Measurements from ENCODE around the gene BANP.
"Not testable (repeated sequence)": the region's sequence is repeated elsewhere in the genome, so short reads cannot be mapped to it uniquely, and the experiment has no call there.

BANP gene

DNA sequence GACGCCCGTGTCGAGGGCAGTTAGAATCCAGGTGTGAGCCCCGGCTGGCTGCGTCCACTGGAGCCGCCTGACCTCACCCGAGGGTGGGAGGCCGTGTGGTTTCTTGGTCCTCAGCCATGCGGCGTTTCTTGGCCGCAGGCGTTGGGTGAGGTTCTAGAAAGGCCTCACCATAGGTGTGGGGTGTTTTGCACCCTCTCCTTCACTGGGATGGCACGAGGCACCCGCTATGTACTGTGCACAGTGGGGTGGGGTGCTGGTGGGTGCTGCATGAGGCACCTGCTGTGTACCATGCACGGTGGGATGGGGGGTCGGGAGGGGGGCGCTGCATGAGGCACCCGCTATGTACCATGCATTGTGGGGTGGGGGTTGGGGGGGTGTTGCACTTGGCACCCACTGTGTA, 169.6 kb downstream of the BANP start:
- H3K4me1 ChIP-seq (ENCODE audit: insufficient read depth, poor library complexity, severe bottlenecking): peaks cover 13% of the 10 kb centered on the region
- TF ChIP-seq CTCF (IDR thresholded peaks at IDR 0.05; ENCODE audit: poor library complexity, severe bottlenecking): no peak
- H3K36me3 ChIP-seq (ENCODE audit: low read depth): no peaks in the 10 kb centered on the region
- H3K9me3 ChIP-seq (ENCODE audit: severe bottlenecking): no peaks in the 10 kb centered on the region
- no peak for DNase-seq (ENCODE audit: low spot score)
- ATAC-seq (ENCODE audit: low read depth): no peak
- no peak overlapping the region for H3K27ac ChIP-seq (ENCODE audit: poor library complexity, severe bottlenecking)
- H3K27me3 ChIP-seq (ENCODE audit: insufficient read depth, poor library complexity, severe bottlenecking): no peaks in the 10 kb centered on the region
- no peak overlapping the region for H3K4me3 ChIP-seq (ENCODE audit: severe bottlenecking)

DNA sequence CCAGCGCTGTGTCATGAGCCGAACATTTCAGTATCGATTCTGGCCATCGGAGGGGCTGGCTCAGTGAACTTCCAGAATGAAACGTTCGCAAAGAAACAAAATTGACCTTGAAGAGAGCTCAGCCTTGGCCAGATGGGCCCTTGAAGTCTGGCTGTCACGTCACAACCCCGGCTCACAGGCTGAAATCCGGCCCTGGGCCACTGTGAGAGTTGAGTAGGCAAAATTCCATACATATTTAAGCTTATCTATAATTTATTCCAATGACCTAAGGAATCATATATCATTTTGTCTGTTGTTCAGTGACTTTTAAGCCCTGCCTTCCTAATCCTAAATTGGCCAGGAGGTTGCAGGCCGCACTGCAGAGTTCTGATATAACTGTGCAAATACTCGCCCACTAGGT, 170.2 kb downstream of the BANP start:
- not testable (repeated sequence) for ATAC-seq (ENCODE audit: low read depth); H3K27ac ChIP-seq (ENCODE audit: poor library complexity, severe bottlenecking); H3K27me3 ChIP-seq (ENCODE audit: insufficient read depth, poor library complexity, severe bottlenecking); H3K9me3 ChIP-seq (ENCODE audit: severe bottlenecking); H3K4me3 ChIP-seq (ENCODE audit: severe bottlenecking); H3K36me3 ChIP-seq (ENCODE audit: low read depth); DNase-seq (ENCODE audit: low spot score)
- H3K4me1 ChIP-seq (ENCODE audit: insufficient read depth, poor library complexity, severe bottlenecking): peaks cover 13% of the 10 kb centered on the region

DNA sequence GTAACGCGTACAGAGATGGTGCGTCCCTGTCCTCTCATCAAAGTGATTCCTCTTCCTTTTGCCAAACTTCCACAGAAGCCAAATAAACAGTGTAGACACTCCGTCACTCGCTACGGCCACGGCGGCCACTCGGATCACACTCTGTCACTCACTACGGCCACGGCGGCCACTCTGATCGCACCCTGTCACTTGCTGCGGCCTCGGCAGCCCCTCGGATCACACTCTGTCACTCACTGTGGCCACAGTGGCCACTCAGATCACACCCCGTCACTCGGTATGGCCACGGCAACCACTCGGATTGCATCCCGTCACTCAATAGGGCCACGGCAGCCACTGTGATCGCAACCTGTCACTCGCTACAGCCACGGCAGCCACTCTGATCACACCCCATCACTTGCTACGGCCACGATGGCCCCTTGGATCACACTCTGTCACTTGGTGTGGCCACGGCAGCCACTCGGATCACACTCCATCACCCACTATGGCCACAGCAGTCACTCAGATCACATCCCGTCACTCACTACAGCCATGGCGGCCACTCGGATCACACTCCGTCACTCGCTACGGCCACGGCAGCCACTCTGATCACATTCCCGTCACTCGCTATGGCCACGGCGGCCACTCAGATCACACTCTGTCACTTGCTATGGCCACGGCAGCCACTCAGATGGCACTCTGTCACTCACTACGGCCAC, 170.8 kb downstream of the BANP start:
- ATAC-seq (ENCODE audit: low read depth): no peak
- Histone ChIP-seq H3K4me1 (ENCODE audit: insufficient read depth, poor library complexity, severe bottlenecking) (peaks cover 13% of the 10 kb centered on the region), H3K9me3 (ENCODE audit: severe bottlenecking) (no peaks in the 10 kb centered on the region), H3K36me3 (ENCODE audit: low read depth) (no peaks in the 10 kb centered on the region), H3K27me3 (ENCODE audit: insufficient read depth, poor library complexity, severe bottlenecking) (no peaks in the 10 kb centered on the region), H3K27ac (ENCODE audit: poor library complexity, severe bottlenecking) (no peak overlapping the region), H3K4me3 (ENCODE audit: severe bottlenecking) (no peak overlapping the region)
- TF ChIP-seq CTCF (IDR thresholded peaks at IDR 0.05; ENCODE audit: poor library complexity, severe bottlenecking): no peak
- DNase-seq (ENCODE audit: low spot score): no peak

Measured in RWPE2 (cell line).